ENCODE results near the gene CD63.

Gene CD63

GRCh38 chr12:55728939-55729818, at the start of gene CD63:
Gene CD63 (minus strand): TSS chr12:55729009. CDS start chr12:55728341, 668 bp downstream.
- no peak for TF ChIP-seq CTCF (IDR thresholded peaks at IDR 0.05; ENCODE audit: low read depth, low read length)
- in situ Hi-C loops (cut with HindIII; ENCODE audit: low sequenced_read_pairs): no loop called here
- DNase-seq (ENCODE audit: low read depth, low spot score): peak; percentile 96
- peak within 1 kb of the TSS; percentile 83 for H3K4me3 ChIP-seq (ENCODE audit: low read depth, low read length)

GRCh38 chr12:55777856-55778255, 49.0 kb upstream of the CD63 start:
- DNase-seq (ENCODE audit: low read depth, low spot score): no peak
- in situ Hi-C loops (cut with HindIII; ENCODE audit: low sequenced_read_pairs): no loop called here
- no peak overlapping the region for H3K4me3 ChIP-seq (ENCODE audit: low read depth, low read length)
- no peak for TF ChIP-seq CTCF (IDR thresholded peaks at IDR 0.05; ENCODE audit: low read depth, low read length)

- no peak for TF ChIP-seq CTCF (IDR thresholded peaks at IDR 0.05; ENCODE audit: low read depth, low read length)
- DNase-seq (ENCODE audit: low read depth, low spot score): no peak
- in situ Hi-C loops (cut with HindIII; ENCODE audit: low sequenced_read_pairs): no loop called here
- H3K4me3 ChIP-seq (ENCODE audit: low read depth, low read length): no peak overlapping the region
Observed at GRCh38 chr12:55771736-55772135, 42.9 kb upstream of the CD63 start.

GRCh38 chr12:55767156-55767555, 38.3 kb upstream of the CD63 start:
- H3K4me3 ChIP-seq (ENCODE audit: low read depth, low read length): no peak overlapping the region
- in situ Hi-C loops (cut with HindIII; ENCODE audit: low sequenced_read_pairs): no loop called here
- DNase-seq (ENCODE audit: low read depth, low spot score): no peak
- TF ChIP-seq CTCF (IDR thresholded peaks at IDR 0.05; ENCODE audit: low read depth, low read length): no peak

GRCh38 chr12:55765736-55766290, 37.0 kb upstream of the CD63 start:
- in situ Hi-C loops (cut with HindIII; ENCODE audit: low sequenced_read_pairs): no loop called here
- no peak for TF ChIP-seq CTCF (IDR thresholded peaks at IDR 0.05; ENCODE audit: low read depth, low read length)
- DNase-seq (ENCODE audit: low read depth, low spot score): no peak
- no peak overlapping the region for H3K4me3 ChIP-seq (ENCODE audit: low read depth, low read length)

- DNase-seq (ENCODE audit: low read depth, low spot score): no peak
- no peak for TF ChIP-seq CTCF (IDR thresholded peaks at IDR 0.05; ENCODE audit: low read depth, low read length)
- in situ Hi-C loops (cut with HindIII; ENCODE audit: low sequenced_read_pairs): no loop called here
- no peak overlapping the region for H3K4me3 ChIP-seq (ENCODE audit: low read depth, low read length)
Observed at GRCh38 chr12:55762646-55763045, 33.8 kb upstream of the CD63 start.
